Panc1 (cell line): Measurements from ENCODE around the gene PRSS48. TPM values are rescaled to one million over a fixed set of nuclear protein-coding genes. Genes with fewer than 3 reads are reported as not detected.
"Not testable (repeated sequence)": the region's sequence is repeated elsewhere in the genome, so short reads cannot be mapped to it uniquely, and the experiment has no call there.

Source experiments
- ATAC-seq: fragments of 200-7000 bp; cut with Tn5 transposase; 2 replicates; pipeline ENCODE4 v1.9.1; 2020; ENCODE audit warnings: mild to moderate bottlenecking, moderate library complexity
- BruUV-seq: library from RNA; stranded (reverse); fragments of 400-500 nt; replicated peaks from 2 replicates; lab custom pipeline; 2021; lab: Mats Ljungman, UMichigan
- CTCF ChIA-PET: fragments of 300-600 bp; sonication (Branson Sonifier 250); formaldehyde crosslinking; loops from one replicate; lab custom pipeline; 2022; ENCODE audit warnings: antibody characterized with exemption; lab: Charles Lee
- POLR2A ChIA-PET: fragments of 300-600 bp; sonication (Branson Sonifier 250); formaldehyde crosslinking; loops from one replicate; lab custom pipeline; 2022; ENCODE audit warnings: antibody characterized with exemption; lab: Charles Lee
- DNase-seq: peaks from one replicate; pipeline ENCODE4 v3.0.0-alpha.2; 2010; ENCODE audit warnings: low read depth, low spot score
- H3K27ac ChIP-seq: 2 replicates; pipeline ENCODE4 v1.5.1; 2011; ENCODE audit warnings: mild to moderate bottlenecking, low read length, inconsistent platforms
- H3K27me3 ChIP-seq: fragments of 200-500 bp; sonication (Bioruptor generic); 2 replicates; pipeline ENCODE4 v1.6.0; 2014; ENCODE audit warnings: low read length, inconsistent platforms; ENCODE audit not compliant: control insufficient read depth, insufficient read depth
- H3K36me3 ChIP-seq: fragments of 200-500 bp; sonication (Bioruptor generic); 2 replicates; pipeline ENCODE4 v1.5.1; 2014; ENCODE audit warnings: inconsistent platforms, mild to moderate bottlenecking, low read length, moderate library complexity; ENCODE audit not compliant: control insufficient read depth, insufficient read depth
- H3K4me1 ChIP-seq: 2 replicates; pipeline ENCODE4 v1.5.1; 2011; ENCODE audit warnings: inconsistent platforms, mild to moderate bottlenecking, low read length, moderate library complexity; ENCODE audit not compliant: control insufficient read depth, insufficient read depth
- H3K4me3 ChIP-seq, 2 experiments: 2 replicates each; pipeline ENCODE4 v1.5.1; 2011 to 2012; ENCODE audit warnings: low read depth in 2 of 2, low read length in 2 of 2, mild to moderate bottlenecking in 2 of 2, inconsistent platforms in 1 of 2, moderate library complexity in 1 of 2
- H3K9me3 ChIP-seq: fragments of 200-500 bp; sonication (Bioruptor generic); 2 replicates; pipeline ENCODE4 v1.5.1; 2014; ENCODE audit warnings: low read depth, mild to moderate bottlenecking, inconsistent platforms, low read length, moderate library complexity; ENCODE audit not compliant: control insufficient read depth, insufficient read depth
- CTCF ChIP-seq: fragments of 450-650 bp; IDR thresholded peaks from 2 replicates; pipeline ENCODE4 v1.5.1; 2017; ENCODE audit warnings: mild to moderate bottlenecking
- POLR2AphosphoS5 ChIP-seq: IDR thresholded peaks from 2 replicates; pipeline ENCODE4 v1.6.1; 2012; ENCODE audit warnings: mild to moderate bottlenecking, low read depth, low read length, moderate library complexity
- REST ChIP-seq, 2 experiments: IDR thresholded peaks; 2 replicates each; pipeline ENCODE4 v1.6.1; 2011 to 2012; ENCODE audit warnings: low read depth in 2 of 2, control low read depth in 1 of 2, low read length in 1 of 2, mild to moderate bottlenecking in 1 of 2, moderate library complexity in 1 of 2; ENCODE audit not compliant: insufficient read depth in 1 of 2
- SIN3A ChIP-seq: IDR thresholded peaks from 2 replicates; pipeline ENCODE4 v1.6.1; 2012; ENCODE audit warnings: low read depth, mild to moderate bottlenecking, low read length, moderate library complexity, borderline replicate concordance; ENCODE audit not compliant: insufficient read depth
- TCF7L2 ChIP-seq: IDR thresholded peaks from 2 replicates; pipeline ENCODE4 v1.6.1; 2011; ENCODE audit warnings: mild to moderate bottlenecking, low read depth, low read length, inconsistent platforms
- in situ Hi-C: cut with HindIII; loops from 2 replicates; pipeline ENCODE4 v1.10.0; 2016; ENCODE audit warnings: low sequenced_read_pairs, low pct_unique_long_range_greater_than_20kb
- intact Hi-C: fragments of 100-400 bp; cut with micrococcal nuclease; formaldehyde crosslinking; loops from one replicate; pipeline ENCODE4 v1.10.0; 2022; ENCODE audit not compliant: unreplicated experiment
- total RNA-seq: library from RNA; stranded (reverse); gene quantifications from one replicate; pipeline ENCODE4 v1.2.1, GENCODE V29; 2021; ENCODE audit not compliant: unreplicated experiment

Gene PRSS48
- total RNA-seq, 1 experiment from 2014 or later: not detected

DNA sequence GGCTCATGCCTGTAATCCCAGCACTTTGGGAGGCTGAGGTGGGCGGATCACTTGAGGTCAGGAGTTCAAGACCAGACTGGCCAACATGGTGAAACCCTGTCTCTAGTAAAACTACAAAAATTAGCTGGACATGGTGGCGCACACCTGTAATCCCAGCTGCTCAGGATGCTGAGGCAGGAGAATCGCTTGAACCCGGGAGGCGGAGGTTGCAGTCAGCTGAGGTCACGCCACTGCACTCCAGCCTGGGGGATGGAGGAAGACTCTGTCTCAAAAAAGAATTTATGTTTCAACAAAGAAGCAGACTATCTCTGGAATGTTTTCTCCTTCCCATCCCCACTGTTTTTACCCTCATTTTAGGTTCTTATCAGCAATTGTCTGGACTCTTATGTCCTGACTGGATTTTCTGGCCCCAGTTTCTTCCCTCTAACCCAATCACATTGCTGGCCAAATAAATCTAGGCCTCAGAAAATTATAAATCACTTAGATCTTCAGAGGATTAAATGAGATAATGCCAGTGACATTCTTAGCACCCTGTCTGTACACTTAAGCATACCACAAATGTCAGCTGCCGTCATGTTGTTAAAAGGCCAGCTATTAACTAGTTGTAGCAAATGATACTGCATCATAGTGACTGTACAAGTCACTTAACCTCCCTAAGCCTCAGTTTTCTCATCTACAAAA is 44.9 kb upstream of the PRSS48 start:
- POLR2A ChIA-PET: no interaction called here
- BruUV-seq: no TSS peak

GRCh38 chr4:151233600-151233999 is 43.4 kb upstream of the PRSS48 start:
- Histone ChIP-seq H3K9me3 (no peaks in the 10 kb centered on the region), H3K4me1 (no peaks in the 10 kb centered on the region), H3K27ac (no peak overlapping the region), H3K27me3 (no peaks in the 10 kb centered on the region), H3K4me3 (no peak overlapping the region), H3K36me3 (no peaks in the 10 kb centered on the region)
- ChIA-PET POLR2A (no interaction called here), CTCF (no interaction called here)
- no peak for DNase-seq
- TF ChIP-seq REST (IDR thresholded peaks at IDR 0.05; ENCODE audit: insufficient read depth in 1 of 2, low read depth in 2 of 2, low read length in 1 of 2) (no peak), SIN3A (no peak), CTCF (no peak), TCF7L2 (no peak), POLR2AphosphoS5 (no peak)
- no peak for ATAC-seq
- in situ Hi-C loops: no loop called here
- intact Hi-C loops: no loop called here
- BruUV-seq: no TSS peak

More for the DNA sequence above, 44.9 kb upstream of the PRSS48 start:
- no peak overlapping the region for H3K4me3 ChIP-seq
- no peaks in the 10 kb centered on the region for H3K9me3 ChIP-seq
- H3K27ac ChIP-seq: no peak overlapping the region
- TF ChIP-seq POLR2AphosphoS5 (no peak), TCF7L2 (no peak), CTCF (no peak), REST (IDR thresholded peaks at IDR 0.05; ENCODE audit: insufficient read depth in 1 of 2, low read depth in 2 of 2, low read length in 1 of 2) (no peak), SIN3A (no peak)
- DNase-seq (no peak), ATAC-seq (no peak)
- intact Hi-C loops: no loop called here
- in situ Hi-C loops: no loop called here
- H3K36me3 ChIP-seq: no peaks in the 10 kb centered on the region
- H3K4me1 ChIP-seq: no peaks in the 10 kb centered on the region
- CTCF ChIA-PET: no interaction called here
- no peaks in the 10 kb centered on the region for H3K27me3 ChIP-seq

DNA sequence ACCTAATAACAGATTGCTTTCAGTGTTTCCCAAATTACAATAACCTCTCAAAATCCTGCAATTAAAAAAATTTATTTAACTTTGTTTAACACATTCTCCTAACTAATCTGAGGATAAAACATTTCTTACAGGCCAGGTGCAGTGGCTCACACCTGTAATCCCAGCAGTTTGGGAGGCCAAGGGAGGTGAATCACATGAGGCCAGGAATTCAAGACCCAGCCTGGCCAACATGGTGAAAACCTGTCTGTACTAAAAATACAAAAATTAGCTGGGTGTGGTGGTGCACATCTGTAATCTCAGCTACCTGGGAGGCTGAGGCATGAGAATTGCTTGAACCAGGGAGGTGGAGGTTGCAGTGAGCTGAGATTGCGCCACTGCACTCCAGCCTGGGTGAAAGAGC is 41.6 kb upstream of the PRSS48 start:
- H3K4me3 ChIP-seq, CTCF ChIA-PET, H3K9me3 ChIP-seq, intact Hi-C loops, in situ Hi-C loops, H3K27me3 ChIP-seq, ATAC-seq, H3K27ac ChIP-seq, BruUV-seq, H3K4me1 ChIP-seq, DNase-seq, H3K36me3 ChIP-seq: not testable (repeated sequence)
- POLR2A ChIA-PET: interaction anchor here (0.7 kb wide), 1 partner anchor 59 kb away, joined by 3 read pairs; no protein-coding TSS in a partner anchor
